NB4 (cell line): ENCODE results near the gene SYNGR3.

Experiments
- MYC ChIP-seq: IDR thresholded peaks from 2 replicates; pipeline ENCODE4 v1.6.1; 2011; ENCODE audit warnings: low read depth, low read length
- POLR2A ChIP-seq: IDR thresholded peaks from 2 replicates; pipeline ENCODE4 v1.6.1; 2011; ENCODE audit warnings: mild to moderate bottlenecking; ENCODE audit not compliant: insufficient read length; ENCODE audit errors: extremely low read depth
- TF ChIP-seq, protein P1 (sequence below): IDR thresholded peaks from one replicate; pipeline ENCODE4 v1.5.1; 2012; ENCODE audit warnings: low read depth, low read length
- TF ChIP-seq, protein P2 (sequence below): IDR thresholded peaks from 2 replicates; pipeline ENCODE4 v1.6.1; 2011; ENCODE audit warnings: low read depth, low read length

DNA sequence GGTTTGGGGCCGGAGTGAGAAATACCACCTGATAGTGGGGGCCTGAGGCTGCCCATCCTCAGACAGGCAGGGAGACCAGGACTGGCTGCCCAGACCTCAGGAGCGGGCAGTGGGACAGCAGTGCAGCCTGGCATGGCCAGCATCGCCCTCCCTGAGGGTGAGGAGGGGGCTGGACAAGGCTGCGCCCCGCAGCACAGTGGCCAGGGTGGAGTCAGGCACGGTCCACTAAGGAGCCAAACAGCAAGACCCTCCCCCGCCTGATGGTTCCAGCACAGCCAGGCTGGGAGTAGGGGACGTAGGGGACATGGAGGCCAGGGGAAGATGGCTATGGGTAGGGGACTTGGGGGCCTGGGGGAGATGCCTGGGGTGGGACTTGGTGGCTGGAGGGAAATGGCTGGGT, 16.5 kb downstream of the SYNGR3 start:
- TF ChIP-seq, protein P1, sequence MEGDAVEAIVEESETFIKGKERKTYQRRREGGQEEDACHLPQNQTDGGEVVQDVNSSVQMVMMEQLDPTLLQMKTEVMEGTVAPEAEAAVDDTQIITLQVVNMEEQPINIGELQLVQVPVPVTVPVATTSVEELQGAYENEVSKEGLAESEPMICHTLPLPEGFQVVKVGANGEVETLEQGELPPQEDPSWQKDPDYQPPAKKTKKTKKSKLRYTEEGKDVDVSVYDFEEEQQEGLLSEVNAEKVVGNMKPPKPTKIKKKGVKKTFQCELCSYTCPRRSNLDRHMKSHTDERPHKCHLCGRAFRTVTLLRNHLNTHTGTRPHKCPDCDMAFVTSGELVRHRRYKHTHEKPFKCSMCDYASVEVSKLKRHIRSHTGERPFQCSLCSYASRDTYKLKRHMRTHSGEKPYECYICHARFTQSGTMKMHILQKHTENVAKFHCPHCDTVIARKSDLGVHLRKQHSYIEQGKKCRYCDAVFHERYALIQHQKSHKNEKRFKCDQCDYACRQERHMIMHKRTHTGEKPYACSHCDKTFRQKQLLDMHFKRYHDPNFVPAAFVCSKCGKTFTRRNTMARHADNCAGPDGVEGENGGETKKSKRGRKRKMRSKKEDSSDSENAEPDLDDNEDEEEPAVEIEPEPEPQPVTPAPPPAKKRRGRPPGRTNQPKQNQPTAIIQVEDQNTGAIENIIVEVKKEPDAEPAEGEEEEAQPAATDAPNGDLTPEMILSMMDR: no peak
- TF ChIP-seq, protein P2, sequence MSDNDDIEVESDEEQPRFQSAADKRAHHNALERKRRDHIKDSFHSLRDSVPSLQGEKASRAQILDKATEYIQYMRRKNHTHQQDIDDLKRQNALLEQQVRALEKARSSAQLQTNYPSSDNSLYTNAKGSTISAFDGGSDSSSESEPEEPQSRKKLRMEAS: no peak
- TF ChIP-seq POLR2A: no peak
- no peak for TF ChIP-seq MYC
